ENCODE measurements around the gene SMPX. TPM values are rescaled to one million over a fixed set of nuclear protein-coding genes. Genes with fewer than 3 reads are reported as not detected.

SMPX gene
- total RNA-seq, 2 donors from 2014 or later = 2.4 TPM; not detected in 1

DNA sequence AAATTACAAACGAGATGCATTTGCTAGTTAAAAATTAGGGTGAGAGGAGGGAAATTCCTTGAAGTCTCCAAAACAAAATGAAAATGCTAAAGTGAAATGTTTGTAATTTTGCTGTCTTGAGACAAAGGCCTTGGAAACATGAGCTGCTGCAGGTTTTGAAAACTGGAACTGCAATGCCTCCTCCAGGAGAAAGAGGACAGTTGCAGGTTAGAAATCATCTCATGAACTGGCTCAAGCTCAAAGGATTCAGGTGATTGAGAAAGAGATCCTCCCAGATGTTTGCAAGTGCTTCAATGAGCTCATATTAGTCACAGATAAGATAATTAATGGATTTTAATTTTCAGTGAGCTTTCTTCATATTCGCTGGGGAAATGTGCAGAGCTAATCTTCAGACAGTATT, 32.4 kb downstream of the SMPX start:
- Histone ChIP-seq H3K4me1 (no peaks in the 10 kb centered on the region), H3K4me3 (no peak overlapping the region), H3K9ac (ENCODE audit: low read depth in 2 of 2, low read length in 2 of 2) (no peak overlapping the region), H3K27me3 (no peaks in the 10 kb centered on the region), H3K36me3 (no peaks in the 10 kb centered on the region), H3K27ac (no peak overlapping the region), H3K9me3 (no peaks in the 10 kb centered on the region)
- TF ChIP-seq CTCF (IDR thresholded peaks at IDR 0.05) = peak; percentile 15
- DNase-seq = no peak
- intact Hi-C loops (cut with DNase I) = no loop called here

DNA sequence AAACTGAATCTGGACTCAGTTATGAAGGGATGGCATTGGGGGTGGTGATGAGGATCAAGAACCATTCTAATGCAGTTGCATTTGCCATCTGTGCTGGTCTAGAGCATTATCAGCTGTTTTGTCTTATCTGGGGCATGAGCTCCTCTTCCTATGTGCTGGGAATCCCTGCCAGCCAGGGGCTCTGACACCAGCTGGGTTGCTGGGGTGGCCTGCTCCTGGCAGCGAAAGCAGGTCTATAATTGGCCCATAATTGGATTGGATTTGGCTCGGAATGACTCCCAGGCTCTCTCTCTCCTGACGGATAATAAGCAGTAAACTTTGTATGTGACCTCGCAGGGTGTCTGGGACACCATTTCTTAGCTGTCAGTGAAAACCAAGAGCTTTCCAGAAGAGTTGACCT, 34.1 kb downstream of the SMPX start:
- Histone ChIP-seq H3K4me3 (no peak overlapping the region), H3K9ac (ENCODE audit: low read depth in 2 of 2, low read length in 2 of 2) (no peak overlapping the region), H3K36me3 (no peaks in the 10 kb centered on the region), H3K9me3 (no peaks in the 10 kb centered on the region), H3K4me1 (no peaks in the 10 kb centered on the region), H3K27ac (no peak overlapping the region), H3K27me3 (no peaks in the 10 kb centered on the region)
- TF ChIP-seq CTCF (IDR thresholded peaks at IDR 0.05) = no peak
- DNase-seq = no peak
- intact Hi-C loops (cut with DNase I) = no loop called here

- Histone ChIP-seq H3K4me3 (no peak overlapping the region), H3K4me1 (no peaks in the 10 kb centered on the region), H3K27ac (no peak overlapping the region), H3K36me3 (no peaks in the 10 kb centered on the region), H3K27me3 (no peaks in the 10 kb centered on the region), H3K9me3 (no peaks in the 10 kb centered on the region), H3K9ac (ENCODE audit: low read depth in 2 of 2, low read length in 2 of 2) (no peak overlapping the region)
- intact Hi-C loops (cut with DNase I) = no loop called here
- TF ChIP-seq CTCF (IDR thresholded peaks at IDR 0.05) = no peak
- DNase-seq = no peak
Measured at GRCh38 chrX:21723084-21723483, 34.8 kb downstream of the SMPX start.

DNA sequence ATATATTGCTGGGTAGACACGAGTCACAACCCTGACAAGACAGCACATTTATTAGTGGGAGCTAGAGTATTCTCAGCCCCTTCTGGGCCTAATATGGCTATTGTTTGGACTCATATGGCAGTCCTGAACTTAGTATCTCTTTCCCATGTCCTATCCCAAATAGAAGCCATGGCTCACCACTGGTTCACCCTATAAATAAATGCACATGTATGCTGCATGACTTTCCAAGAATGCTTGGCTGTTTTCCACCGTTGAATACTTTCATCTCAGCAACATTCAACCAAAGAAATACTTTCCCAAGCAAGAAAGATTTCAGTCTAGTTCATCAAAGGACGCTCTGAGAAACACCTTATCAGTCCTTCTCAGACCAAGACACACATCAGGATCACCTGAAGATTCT, 36.7 kb downstream of the SMPX start:
- Histone ChIP-seq H3K9ac (ENCODE audit: low read depth in 2 of 2, low read length in 2 of 2) (no peak overlapping the region), H3K36me3 (no peaks in the 10 kb centered on the region), H3K4me1 (no peaks in the 10 kb centered on the region), H3K9me3 (no peaks in the 10 kb centered on the region), H3K27ac (no peak overlapping the region), H3K27me3 (no peaks in the 10 kb centered on the region), H3K4me3 (no peak overlapping the region)
- no peak for DNase-seq
- intact Hi-C loops (cut with DNase I) = no loop called here
- no peak for TF ChIP-seq CTCF (IDR thresholded peaks at IDR 0.05)

- intact Hi-C loops (cut with DNase I) = no loop called here
- Histone ChIP-seq H3K9ac (ENCODE audit: low read depth in 2 of 2, low read length in 2 of 2) (no peak overlapping the region), H3K4me1 (no peaks in the 10 kb centered on the region), H3K27ac (no peak overlapping the region), H3K36me3 (no peaks in the 10 kb centered on the region), H3K4me3 (no peak overlapping the region), H3K27me3 (no peaks in the 10 kb centered on the region), H3K9me3 (no peaks in the 10 kb centered on the region)
- TF ChIP-seq CTCF (IDR thresholded peaks at IDR 0.05) = no peak
- DNase-seq = no peak
Measured at GRCh38 chrX:21718575-21718974, 39.3 kb downstream of the SMPX start.

GRCh38 chrX:21717802-21718201, 40.1 kb downstream of the SMPX start:
- H3K4me1 ChIP-seq = no peaks in the 10 kb centered on the region
- H3K9ac ChIP-seq (ENCODE audit: low read depth in 2 of 2, low read length in 2 of 2) = no peak overlapping the region
- H3K4me3 ChIP-seq = no peak overlapping the region
- H3K27me3 ChIP-seq = no peaks in the 10 kb centered on the region
- H3K36me3 ChIP-seq = no peaks in the 10 kb centered on the region
- intact Hi-C loops (cut with DNase I) = no loop called here
- DNase-seq = no peak
- no peaks in the 10 kb centered on the region for H3K9me3 ChIP-seq
- no peak for TF ChIP-seq CTCF (IDR thresholded peaks at IDR 0.05)
- H3K27ac ChIP-seq = no peak overlapping the region
